ENCODE data around the gene AXL.
A peak's percentile ranks its signal among the peaks of the same experiment; 100 is the strongest.

AXL gene

DNA sequence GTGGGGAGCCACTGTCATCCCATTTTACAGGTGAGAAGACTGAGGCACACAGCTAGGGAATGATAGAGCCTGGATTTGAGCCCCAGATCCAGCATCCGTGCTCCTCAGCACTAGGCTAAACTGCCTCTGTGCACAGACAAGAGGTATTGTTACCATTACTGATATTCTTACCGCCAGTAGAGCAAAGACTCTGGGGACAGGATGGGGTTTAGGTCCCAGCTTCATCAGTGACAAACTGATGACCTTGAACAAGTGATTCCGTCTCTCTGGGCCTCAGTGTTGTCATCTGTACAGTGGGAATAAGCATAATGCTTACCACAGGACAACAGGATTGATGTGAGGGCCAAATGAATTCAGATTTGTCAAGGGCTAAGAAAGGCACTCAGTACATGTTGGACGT is 16.5 kb downstream of the AXL start:
- no peak for DNase-seq (ENCODE audit: low spot score)

DNA sequence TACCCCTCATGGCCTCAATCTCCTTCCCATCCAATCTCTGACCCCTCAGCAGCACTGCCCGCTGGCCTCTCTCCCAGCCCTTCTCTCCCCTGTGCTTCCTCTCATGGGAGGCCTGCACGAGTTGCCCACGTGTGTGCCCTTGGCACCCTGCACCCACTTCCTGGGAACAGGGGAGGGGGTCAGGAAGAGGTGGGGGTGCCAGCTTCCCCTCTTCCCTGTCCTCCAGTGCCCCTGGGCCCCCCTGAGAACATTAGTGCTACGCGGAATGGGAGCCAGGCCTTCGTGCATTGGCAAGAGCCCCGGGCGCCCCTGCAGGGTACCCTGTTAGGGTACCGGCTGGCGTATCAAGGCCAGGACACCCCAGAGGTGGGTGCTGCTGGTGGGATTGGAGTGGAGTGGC is 19.2 kb downstream of the AXL start:
- DNase-seq (ENCODE audit: low spot score) = no peak

DNA sequence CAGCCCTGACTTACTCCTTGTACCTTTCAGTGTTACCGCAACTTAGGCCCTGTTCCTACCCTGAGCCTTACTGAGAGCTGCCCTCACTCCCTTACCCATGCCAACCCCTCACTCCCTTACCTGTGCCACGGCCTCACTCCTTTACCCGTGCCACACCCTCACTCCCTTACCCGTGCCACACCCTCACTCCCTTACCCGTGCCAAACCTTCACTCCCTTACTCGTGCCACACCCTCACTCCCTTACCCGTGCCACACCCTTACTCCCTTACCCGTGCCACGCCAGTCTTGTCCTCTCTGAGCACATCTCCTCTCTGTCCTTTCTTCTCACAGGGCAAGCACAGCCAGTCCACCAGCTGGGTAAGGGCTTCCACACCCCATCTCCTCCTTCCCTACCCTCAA is 20.3 kb downstream of the AXL start:
- no peak for DNase-seq (ENCODE audit: low spot score)

- DNase-seq (ENCODE audit: low spot score) = no peak
These were observed 21.0 kb downstream of the AXL start for GRCh38 chr19:41239961-41240574.

- DNase-seq (ENCODE audit: low spot score) = no peak
These were observed 22.8 kb downstream of the AXL start for GRCh38 chr19:41241859-41242258.

- DNase-seq (ENCODE audit: low spot score) = no peak
These were observed 25.1 kb downstream of the AXL start for GRCh38 chr19:41244117-41244516.

DNA sequence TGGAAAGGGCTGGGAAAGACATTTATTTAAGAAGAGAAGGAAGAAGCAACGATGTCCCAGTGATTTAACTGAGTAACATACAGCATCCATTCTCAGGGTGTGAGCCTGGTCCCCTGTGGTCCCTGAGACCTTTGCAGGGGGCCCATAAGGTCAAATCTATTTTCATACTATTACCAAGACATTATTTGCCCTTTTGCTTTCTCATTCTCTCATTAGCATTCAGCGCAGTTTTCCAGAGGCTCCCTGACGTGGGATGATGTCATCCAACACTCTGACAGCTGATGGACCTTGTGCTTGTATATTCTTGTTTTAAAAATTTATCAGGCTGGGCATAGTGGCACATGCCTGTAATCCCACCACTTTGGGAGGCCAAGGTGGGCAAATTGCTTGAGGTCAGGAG is 26.8 kb downstream of the AXL start:
- no peak for DNase-seq (ENCODE audit: low spot score)

DNA sequence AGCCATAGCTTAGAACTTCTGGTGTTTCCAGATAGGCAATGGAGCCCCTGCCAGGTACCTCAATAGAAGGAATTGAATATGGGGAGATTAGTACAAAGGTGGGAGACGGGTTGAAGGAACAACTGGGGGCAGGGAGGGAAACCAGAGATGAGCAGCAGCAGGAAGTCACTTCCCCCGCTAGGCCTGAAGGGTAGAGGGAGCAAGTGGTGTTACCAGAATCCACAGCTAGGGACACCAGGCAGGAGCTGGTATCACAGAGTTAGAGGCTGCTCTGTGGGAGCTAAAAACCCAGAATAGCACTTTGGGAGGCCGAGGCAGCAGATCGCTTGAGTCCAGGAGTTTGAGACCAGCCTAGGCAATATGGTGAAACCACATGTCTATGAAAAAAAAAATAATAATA is 29.9 kb downstream of the AXL start:
- DNase-seq (ENCODE audit: low spot score) = no peak

DNA sequence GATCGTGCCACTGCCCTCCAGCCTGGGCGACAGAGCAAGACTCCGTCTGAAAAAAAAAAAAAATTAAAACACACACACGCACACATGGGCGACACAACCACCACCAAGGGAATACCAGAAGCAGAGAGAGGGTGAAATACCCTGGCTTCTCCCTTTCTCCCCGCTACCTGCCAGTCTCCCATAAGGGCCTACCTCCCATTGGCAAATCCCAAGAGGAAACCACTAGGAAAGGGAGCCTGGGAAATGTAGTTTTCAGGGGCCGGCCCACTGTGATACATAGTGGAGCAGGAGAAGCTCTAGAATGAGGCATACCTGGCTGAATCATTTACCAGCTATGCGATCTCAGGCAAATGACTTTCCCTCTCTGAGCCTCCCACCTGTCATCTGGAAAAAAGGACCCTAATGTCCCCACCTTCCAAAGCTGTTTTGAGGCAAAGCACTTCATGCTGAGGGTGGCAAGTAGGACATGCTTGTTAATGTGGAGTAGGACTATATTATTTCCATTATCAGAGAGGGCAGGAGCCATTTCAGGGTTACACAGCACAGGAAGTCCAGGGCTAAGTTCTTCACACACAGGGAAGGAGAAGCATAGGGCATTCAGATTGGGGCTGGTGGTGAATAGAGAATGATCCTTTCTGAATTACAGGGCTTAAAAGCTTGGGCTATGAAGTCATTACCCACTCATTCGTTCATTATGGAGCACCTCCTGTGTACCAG is 30.8 kb downstream of the AXL start:
- no peak for DNase-seq (ENCODE audit: low spot score)

DNA sequence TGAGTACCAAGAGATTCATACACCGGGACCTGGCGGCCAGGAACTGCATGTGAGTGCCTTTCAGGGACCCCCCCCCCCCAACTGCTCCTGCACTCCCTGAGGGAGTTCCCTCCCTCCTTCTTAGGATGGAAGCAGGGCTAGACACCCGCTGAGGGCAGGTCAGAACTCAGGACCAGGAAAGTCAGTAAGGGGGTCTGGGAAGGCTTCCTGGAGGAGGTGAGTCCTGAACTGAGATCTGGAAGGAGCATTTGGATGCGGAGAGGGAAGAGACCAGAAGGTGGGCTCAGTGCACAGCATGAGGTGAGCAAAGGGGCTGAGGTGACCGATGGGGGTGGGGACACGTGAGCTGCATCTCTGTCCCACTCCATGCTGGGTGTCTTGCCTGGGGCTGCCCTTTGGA is 34.6 kb downstream of the AXL start:
- DNase-seq (ENCODE audit: low spot score) = no peak

DNA sequence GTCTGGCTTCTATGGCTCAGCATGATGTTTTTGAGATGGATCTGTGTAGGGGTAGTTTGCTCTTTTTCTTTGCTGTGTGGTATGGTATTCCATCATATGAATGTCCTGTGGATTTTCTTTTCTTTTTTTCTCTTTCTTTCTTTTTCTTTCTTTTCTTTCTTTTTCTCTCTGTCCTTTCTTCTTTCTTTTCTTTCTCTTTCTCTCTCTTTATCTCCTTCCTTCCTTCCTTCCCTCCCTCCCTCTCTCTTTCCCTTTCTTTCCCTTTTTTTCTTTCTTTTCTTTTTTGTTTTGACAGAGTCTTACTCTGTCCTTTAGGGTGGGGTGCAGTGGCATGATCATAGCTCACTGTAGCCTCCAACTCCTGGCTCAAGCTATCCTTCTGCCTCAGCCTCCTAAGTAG is 36.1 kb downstream of the AXL start:
- DNase-seq (ENCODE audit: low spot score) = no peak

GRCh38 chr19:41261474-41262190 is 42.6 kb downstream of the AXL start:
- DNase-seq (ENCODE audit: low spot score) = no peak

DNA sequence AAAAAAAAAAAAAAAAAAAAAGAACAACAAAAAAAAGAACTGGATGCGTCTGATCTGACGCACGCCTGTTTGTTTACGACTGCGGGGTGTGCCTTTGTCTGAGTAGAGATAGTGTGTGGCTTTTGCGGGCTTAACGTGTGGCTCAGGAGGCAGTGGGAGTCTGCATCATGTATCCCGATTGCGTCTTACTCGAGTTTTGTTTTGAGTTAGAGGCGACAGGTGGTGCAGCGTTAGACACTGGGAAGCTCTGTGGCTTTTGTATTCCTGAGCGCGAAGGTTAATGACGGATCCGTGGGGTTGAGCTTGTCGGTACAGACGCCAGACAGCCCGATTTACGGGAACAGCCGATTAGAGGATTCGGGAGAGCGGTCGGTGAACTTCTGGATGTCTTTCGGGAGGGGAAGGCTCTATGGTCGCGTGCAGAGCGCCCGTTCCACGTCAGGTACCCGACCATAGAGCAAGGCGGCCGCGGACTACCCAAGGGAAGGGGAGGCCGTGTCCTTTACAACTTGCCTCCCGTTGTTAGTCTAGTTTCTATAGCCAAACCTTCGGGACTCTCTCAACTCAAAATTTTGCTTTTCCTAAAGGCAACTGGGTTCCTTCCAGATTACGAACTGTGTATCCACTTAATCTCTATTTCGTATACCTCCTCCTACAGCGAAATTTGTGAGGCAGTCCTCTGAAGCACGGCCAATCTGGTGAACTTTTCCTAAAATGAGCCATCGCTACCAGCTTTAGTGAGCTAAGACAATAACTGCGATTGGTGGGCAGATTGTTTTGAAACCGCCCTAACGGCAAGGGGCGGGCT is 44.2 kb downstream of the AXL start:
- peak; percentile 75 for DNase-seq (ENCODE audit: low spot score)

DNA sequence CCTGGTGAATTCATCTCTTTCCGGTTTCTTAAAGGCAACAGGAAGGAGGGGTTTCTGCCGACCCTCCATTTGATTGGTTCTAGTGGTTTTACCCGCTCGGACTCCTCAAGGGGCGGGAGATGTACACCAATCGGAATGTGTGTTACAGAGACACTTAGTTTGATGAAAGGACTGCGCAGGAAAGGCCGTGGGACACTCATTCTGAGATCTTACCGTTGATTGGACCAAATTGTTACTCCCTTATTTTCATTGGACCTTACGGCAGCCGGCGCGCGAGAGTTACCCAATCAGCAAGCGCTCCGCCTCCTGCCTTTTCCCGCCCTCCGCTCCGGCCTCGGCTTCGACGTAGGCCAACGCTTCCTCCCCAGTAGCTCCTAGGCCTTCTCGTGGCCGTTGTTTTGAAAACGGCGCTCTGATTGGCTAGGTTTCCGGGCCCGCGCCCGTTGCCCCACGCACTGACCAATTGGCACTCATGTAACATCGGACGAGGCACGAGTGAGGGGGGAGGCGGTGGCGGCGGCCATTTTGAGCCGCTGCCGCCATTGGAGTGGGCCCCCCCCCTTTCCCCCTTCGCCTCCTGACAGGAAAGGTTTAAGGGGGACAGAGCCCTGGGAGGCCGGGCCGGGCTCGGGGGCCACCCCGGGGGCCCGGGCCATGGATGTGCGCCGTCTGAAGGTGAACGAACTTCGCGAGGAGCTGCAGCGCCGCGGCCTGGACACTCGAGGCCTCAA is 45.0 kb downstream of the AXL start, which contains the start of gene HNRNPUL1:
TSS of gene HNRNPUL1 (plus strand) at position 523 of the 731 bp plus-strand sequence. CDS start at position 655, 132 bp downstream.
- DNase-seq (ENCODE audit: low spot score) = peak; percentile 99

- DNase-seq (ENCODE audit: low spot score) = no peak
These were observed 45.8 kb downstream of the AXL start for GRCh38 chr19:41264581-41265394.

GRCh38 chr19:41265395-41266153 is 46.6 kb downstream of the AXL start:
- peak; percentile 53 for DNase-seq (ENCODE audit: low spot score)

DNA sequence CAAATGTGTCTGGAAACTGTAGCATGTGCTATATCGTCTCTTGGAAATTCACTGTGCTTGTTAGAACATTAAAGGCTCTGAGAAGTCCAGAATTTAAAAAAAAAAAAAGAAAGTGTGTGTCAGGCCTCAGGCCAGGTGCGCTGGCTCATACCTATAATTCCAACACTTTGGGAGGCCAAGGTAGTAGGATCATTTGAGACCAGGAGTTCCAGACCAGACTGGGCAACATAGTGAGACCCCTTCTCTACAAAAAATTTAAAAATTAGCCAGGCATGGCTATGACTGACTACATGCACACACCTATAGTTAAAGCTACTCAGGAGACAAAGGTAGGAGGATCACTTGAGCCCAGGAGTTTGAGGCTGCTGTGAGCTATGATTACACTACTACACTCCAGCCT is 50.0 kb downstream of the AXL start:
- DNase-seq (ENCODE audit: low spot score) = no peak

DNA sequence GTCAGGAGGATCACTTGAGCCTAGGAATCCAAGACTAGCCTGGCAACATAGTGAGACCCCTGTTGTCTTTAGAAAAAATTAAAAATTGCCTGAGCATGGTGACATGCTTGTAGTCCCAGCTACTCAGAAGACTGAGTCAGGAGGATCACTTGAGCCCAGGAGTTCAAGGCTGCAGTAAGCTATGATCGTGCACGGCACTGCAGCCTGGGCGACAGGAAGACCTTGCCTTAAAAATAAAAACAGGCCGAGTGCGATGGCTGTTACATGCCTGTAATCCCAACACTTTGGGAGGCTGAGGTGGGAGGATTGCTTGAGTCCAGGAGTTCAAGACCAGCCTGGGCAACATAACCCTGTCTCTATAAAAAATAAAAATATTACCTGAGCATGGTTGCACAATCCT is 50.5 kb downstream of the AXL start:
- DNase-seq (ENCODE audit: low spot score) = no peak

- DNase-seq (ENCODE audit: low spot score) = no peak
These were observed 54.1 kb downstream of the AXL start for GRCh38 chr19:41273076-41273475.

- no peak for DNase-seq (ENCODE audit: low spot score)
These were observed 55.8 kb downstream of the AXL start for GRCh38 chr19:41274802-41275201.

Measured in ecto neural progenitor cell (in vitro differentiated cells).